ENCODE data around the gene NTNG2. TPM values are rescaled to one million over a fixed set of nuclear protein-coding genes. Genes with fewer than 3 reads are reported as not detected.

NTNG2 gene
- total RNA-seq, 1 experiment from 2014 or later: 6.0 TPM

DNA sequence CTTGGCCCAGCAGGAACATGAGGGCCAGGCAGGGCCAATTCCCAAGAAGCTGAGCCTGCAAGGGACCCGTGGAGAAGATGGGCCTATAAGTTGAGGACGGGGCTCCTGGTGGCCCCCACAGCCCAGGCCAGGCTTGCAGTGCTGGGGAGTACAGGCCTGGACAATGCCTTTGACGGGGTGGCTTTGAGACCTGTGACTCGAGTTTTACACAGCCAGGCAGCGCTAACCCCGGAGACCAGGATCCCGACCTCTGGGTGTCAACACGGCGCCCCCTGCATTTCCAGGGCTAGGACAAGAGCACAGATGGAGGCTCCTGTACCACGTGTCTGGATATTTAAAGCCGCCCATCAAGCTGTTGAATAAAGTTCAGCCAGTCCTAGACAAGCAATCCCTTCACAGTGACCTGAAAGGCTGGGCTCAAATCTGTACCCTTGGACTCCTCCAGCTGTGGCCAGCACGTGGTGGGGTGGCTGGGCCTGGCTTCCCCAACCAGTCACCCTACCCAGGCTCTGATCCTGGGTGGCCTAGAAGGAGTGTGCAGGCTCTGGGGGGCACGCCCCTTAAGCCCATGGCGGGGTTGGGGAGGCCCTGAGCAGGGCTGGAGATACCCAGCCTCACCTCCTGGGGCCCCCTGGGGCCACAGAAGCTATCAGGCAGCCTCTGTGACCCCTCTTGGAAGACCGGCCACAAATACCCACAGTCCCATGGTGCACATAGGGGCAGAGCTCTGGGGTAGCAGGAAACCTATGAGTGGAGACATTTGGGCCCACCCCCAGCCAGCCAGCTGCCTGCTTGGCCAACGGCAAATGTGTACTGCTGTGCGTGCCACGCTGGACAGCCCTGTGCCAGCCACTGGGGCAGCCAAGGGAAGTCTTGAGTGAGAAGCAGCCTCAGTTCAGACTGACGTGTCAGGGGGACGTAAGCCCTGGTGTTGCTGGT lies 88.7 kb downstream of the NTNG2 start:
- Histone ChIP-seq H3K4me3 (ENCODE audit: low read length) (no peak overlapping the region), H3F3A (ENCODE audit: low read length, unreplicated experiment) (no peaks in the 10 kb centered on the region), H3K9me3 (ENCODE audit: low read length) (0 out of 2 replicates have a peak, but pooled peaks cover 3% of the 10 kb centered on the region), H3K27me3 (ENCODE audit: low read length) (no peaks in the 10 kb centered on the region), H3K79me2 (ENCODE audit: low read length) (no peaks in the 10 kb centered on the region), H3K36me3 (ENCODE audit: low read depth, low read length) (no peaks in the 10 kb centered on the region), H3K4me2 (ENCODE audit: low read length) (no peak overlapping the region), H3K9me2 (replicated peaks; ENCODE audit: low read length) (no peaks in the 10 kb centered on the region), H3K9ac (ENCODE audit: low read length) (no peak overlapping the region), H4K20me1 (ENCODE audit: low read length) (no peaks in the 10 kb centered on the region), H3K4me1 (ENCODE audit: insufficient read depth, low read length) (no peaks in the 10 kb centered on the region), H2AFZ (ENCODE audit: low read length) (no peak overlapping the region), H3K27ac (ENCODE audit: low read length) (no peak overlapping the region)
- no TSS peak for BruUV-seq (replicated peaks)
- no peak for DNase-seq
- ChIA-PET POLR2A (ENCODE audit: unreplicated experiment) (no interaction called here), CTCF (interaction anchor here (2.0 kb wide), 1 partner anchor 9 kb away, joined by 4 read pairs; no protein-coding TSS in a partner anchor)
- intact Hi-C loops (cut with micrococcal nuclease): no loop called here
- TF ChIP-seq, protein P1, sequence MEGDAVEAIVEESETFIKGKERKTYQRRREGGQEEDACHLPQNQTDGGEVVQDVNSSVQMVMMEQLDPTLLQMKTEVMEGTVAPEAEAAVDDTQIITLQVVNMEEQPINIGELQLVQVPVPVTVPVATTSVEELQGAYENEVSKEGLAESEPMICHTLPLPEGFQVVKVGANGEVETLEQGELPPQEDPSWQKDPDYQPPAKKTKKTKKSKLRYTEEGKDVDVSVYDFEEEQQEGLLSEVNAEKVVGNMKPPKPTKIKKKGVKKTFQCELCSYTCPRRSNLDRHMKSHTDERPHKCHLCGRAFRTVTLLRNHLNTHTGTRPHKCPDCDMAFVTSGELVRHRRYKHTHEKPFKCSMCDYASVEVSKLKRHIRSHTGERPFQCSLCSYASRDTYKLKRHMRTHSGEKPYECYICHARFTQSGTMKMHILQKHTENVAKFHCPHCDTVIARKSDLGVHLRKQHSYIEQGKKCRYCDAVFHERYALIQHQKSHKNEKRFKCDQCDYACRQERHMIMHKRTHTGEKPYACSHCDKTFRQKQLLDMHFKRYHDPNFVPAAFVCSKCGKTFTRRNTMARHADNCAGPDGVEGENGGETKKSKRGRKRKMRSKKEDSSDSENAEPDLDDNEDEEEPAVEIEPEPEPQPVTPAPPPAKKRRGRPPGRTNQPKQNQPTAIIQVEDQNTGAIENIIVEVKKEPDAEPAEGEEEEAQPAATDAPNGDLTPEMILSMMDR (conservative IDR thresholded peaks at IDR 0.05; ENCODE audit: low read depth, low read length): no peak
- TF ChIP-seq EZH2 (IDR thresholded peaks at IDR 0.05; ENCODE audit: low read length, unreplicated experiment) (no peak), EZH2phosphoT487 (IDR thresholded peaks at IDR 0.05; ENCODE audit: borderline replicate concordance, low read length) (no peak)
- ATAC-seq: no peak

DNA sequence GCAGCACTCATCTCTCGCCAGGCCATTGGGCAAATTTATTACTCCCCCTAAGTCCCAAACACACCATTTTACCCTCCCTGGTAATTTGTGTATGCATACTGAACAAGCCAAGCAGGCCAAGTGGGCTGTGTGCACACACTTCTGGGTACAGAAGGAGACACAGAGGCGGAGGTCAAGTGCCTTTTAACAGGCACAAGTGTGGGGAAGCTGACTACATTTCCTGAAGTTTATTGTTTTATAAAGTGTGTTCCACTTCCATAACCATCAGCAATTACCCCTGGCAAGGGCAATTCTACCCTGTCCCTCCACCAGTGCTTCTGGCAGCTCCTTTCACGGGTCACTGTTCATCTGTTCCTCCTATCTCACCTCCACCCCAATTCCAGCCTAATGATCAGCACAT lies 99.0 kb downstream of the NTNG2 start:
- DNase-seq (no peak), ATAC-seq (no peak)
- H3K9me3 ChIP-seq (ENCODE audit: low read length): no peaks in the 10 kb centered on the region
- intact Hi-C loops (cut with micrococcal nuclease): no loop called here
- H3K9me2 ChIP-seq (replicated peaks; ENCODE audit: low read length): no peaks in the 10 kb centered on the region
- H3K79me2 ChIP-seq (ENCODE audit: low read length): no peaks in the 10 kb centered on the region
- TF ChIP-seq EZH2phosphoT487 (IDR thresholded peaks at IDR 0.05; ENCODE audit: borderline replicate concordance, low read length) (no peak), EZH2 (IDR thresholded peaks at IDR 0.05; ENCODE audit: low read length, unreplicated experiment) (no peak)
- TF ChIP-seq, protein P1 (conservative IDR thresholded peaks at IDR 0.05; ENCODE audit: low read depth, low read length): no peak
- no peak overlapping the region for H3K4me3 ChIP-seq (ENCODE audit: low read length)
- no peaks in the 10 kb centered on the region for H3K4me1 ChIP-seq (ENCODE audit: insufficient read depth, low read length)
- H3K4me2 ChIP-seq (ENCODE audit: low read length): no peak overlapping the region
- ChIA-PET CTCF (no interaction called here), POLR2A (ENCODE audit: unreplicated experiment) (no interaction called here)
- H3K9ac ChIP-seq (ENCODE audit: low read length): no peak overlapping the region
- no peaks in the 10 kb centered on the region for H3K36me3 ChIP-seq (ENCODE audit: low read depth, low read length)
- H3F3A ChIP-seq (ENCODE audit: low read length, unreplicated experiment): no peaks in the 10 kb centered on the region
- no peaks in the 10 kb centered on the region for H4K20me1 ChIP-seq (ENCODE audit: low read length)
- BruUV-seq (replicated peaks): no TSS peak
- H3K27ac ChIP-seq (ENCODE audit: low read length): no peak overlapping the region
- H3K27me3 ChIP-seq (ENCODE audit: low read length): no peaks in the 10 kb centered on the region
- H2AFZ ChIP-seq (ENCODE audit: low read length): no peak overlapping the region

DNA sequence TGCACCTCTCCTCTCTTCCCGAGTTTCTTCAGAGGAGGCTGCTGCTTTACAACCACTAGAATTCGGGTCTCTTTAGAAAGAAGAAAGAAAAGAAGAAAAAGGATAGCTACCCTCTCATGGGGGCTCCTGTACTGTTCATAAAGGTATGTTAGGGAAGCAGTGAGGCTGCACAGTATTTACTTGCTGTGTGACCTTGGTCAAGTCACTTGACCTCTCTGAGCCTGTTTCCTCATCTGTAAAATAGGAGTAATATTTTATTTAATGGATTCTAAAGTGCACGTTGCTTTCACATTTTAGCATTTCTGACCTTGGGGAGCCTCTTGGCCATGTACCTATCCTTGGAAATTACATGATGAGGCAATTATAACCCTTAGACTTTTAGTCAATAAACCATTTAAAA lies 104.2 kb downstream of the NTNG2 start:
- DNase-seq: no peak
- CTCF ChIA-PET: no interaction called here
- Histone ChIP-seq H3K9ac (ENCODE audit: low read length) (no peak overlapping the region), H3K9me2 (replicated peaks; ENCODE audit: low read length) (no peaks in the 10 kb centered on the region), H3K4me1 (ENCODE audit: insufficient read depth, low read length) (no peaks in the 10 kb centered on the region), H3F3A (ENCODE audit: low read length, unreplicated experiment) (peaks cover 24% of the 10 kb centered on the region), H2AFZ (ENCODE audit: low read length) (no peak overlapping the region), H3K9me3 (ENCODE audit: low read length) (peaks cover 20% of the 10 kb centered on the region; the same call in 1 of the 2 replicates), H3K79me2 (ENCODE audit: low read length) (no peaks in the 10 kb centered on the region), H3K36me3 (ENCODE audit: low read depth, low read length) (peaks cover 32% of the 10 kb centered on the region), H3K4me2 (ENCODE audit: low read length) (no peak overlapping the region), H4K20me1 (ENCODE audit: low read length) (no peaks in the 10 kb centered on the region), H3K27me3 (ENCODE audit: low read length) (no peaks in the 10 kb centered on the region), H3K27ac (ENCODE audit: low read length) (no peak overlapping the region), H3K4me3 (ENCODE audit: low read length) (no peak overlapping the region)
- no peak for TF ChIP-seq EZH2 (IDR thresholded peaks at IDR 0.05; ENCODE audit: low read length, unreplicated experiment)
- TF ChIP-seq, protein P1 (conservative IDR thresholded peaks at IDR 0.05; ENCODE audit: low read depth, low read length): no peak
- TF ChIP-seq EZH2phosphoT487 (IDR thresholded peaks at IDR 0.05; ENCODE audit: borderline replicate concordance, low read length): no peak
- intact Hi-C loops (cut with micrococcal nuclease): no loop called here
- no TSS peak for BruUV-seq (replicated peaks)
- POLR2A ChIA-PET (ENCODE audit: unreplicated experiment): no interaction called here
- no peak for ATAC-seq
